Left lung (tissue), 10 donors: Measurements from ENCODE around the gene PAFAH1B1. TPM values are rescaled to one million over a fixed set of nuclear protein-coding genes. Genes with fewer than 3 reads are reported as not detected.

Source experiments
- ATAC-seq: fragments of 200-7000 bp; cut with Tn5 transposase; one replicate; pipeline ENCODE4 v1.9.1; 2020; ENCODE audit warnings: moderate library complexity
- DNase-seq, 4 donors: peaks; one replicate each; pipeline ENCODE4 v3.0.0-alpha.2; 2013 to 2020
- H3K27ac ChIP-seq, 2 donors: fragments of 200-600 bp; sonication (generic) in 1 of 2; one replicate each; pipeline versions ENCODE4 v1.5.0 to v1.8.0; 2020 to 2021
- H3K27me3 ChIP-seq, 2 donors: fragments of 200-600 bp; sonication (generic) in 1 of 2; one replicate each; pipeline versions ENCODE4 v1.5.0 to v1.8.0; 2020 to 2021
- H3K36me3 ChIP-seq, 2 donors: fragments of 200-600 bp; sonication (generic) in 1 of 2; one replicate each; pipeline versions ENCODE4 v1.5.0 to v1.8.0; 2020 to 2021
- H3K4me1 ChIP-seq, 2 donors: fragments of 200-600 bp; one replicate each; pipeline ENCODE4 v1.8.0; 2021
- H3K4me3 ChIP-seq, 2 donors: fragments of 200-600 bp; sonication (generic) in 1 of 2; one replicate each; pipeline versions ENCODE4 v1.5.0 to v1.8.0; 2020 to 2021; ENCODE audit warnings: mild to moderate bottlenecking in 1 of 2
- H3K9me3 ChIP-seq, 2 donors: fragments of 200-600 bp; sonication (generic) in 1 of 2; one replicate each; pipeline versions ENCODE4 v1.5.0 to v1.8.0; 2020 to 2021
- CTCF ChIP-seq, 2 donors: fragments of 200-600 bp; sonication (generic) in 1 of 2; IDR thresholded peaks; one replicate each; pipeline versions ENCODE4 v1.5.0 to v1.8.0; 2021; ENCODE audit warnings: antibody characterized with exemption in 2 of 2
- intact Hi-C, 2 donors: fragments of 100-400 bp; cut with DNase I; formaldehyde crosslinking; loops; one replicate each; pipeline versions ENCODE4 v1.11.2 to v1.14.2; 2022
- polyA plus RNA-seq, 6 donors: library from polyadenylated mRNA; unstranded; fragments of 120-200 nt; gene quantifications; one replicate each; pipeline ENCODE4 v1.2.1, GENCODE V29; 2013; ENCODE audit not compliant: insufficient read length in 6 of 6
- total RNA-seq, 2 donors: library from RNA; stranded (reverse); fragmentation: NEBNext Ultra II Directional; extraction: Animal tissue kit (Norgen Biotek cat#: 25700); gene quantifications; one replicate each; pipeline ENCODE4 v1.2.1, GENCODE V29; 2021
- donor health status: DM: no; HTN: yes; CAD: no.
- donor health status: DM: no; HTN: no; CAD: no.

PAFAH1B1 gene
- total and polyA plus RNA-seq, 8 donors = 135 to 188 (median 151) TPM

- Histone ChIP-seq H3K4me3 (no peak overlapping the region), H3K27ac (no peak overlapping the region), H3K4me1 (no peaks in the 10 kb centered on the region), H3K27me3 (no peaks in the 10 kb centered on the region), H3K9me3 (no peaks in the 10 kb centered on the region), H3K36me3 (peaks cover 0 to 83% of the 10 kb centered on the region in 2 donors)
- intact Hi-C loops = no loop called here
- no peak for TF ChIP-seq CTCF (IDR thresholded peaks at IDR 0.05)
- DNase-seq = peak in 2 of 4 donors; percentile 29 to 76
- no peak for ATAC-seq
Observed at GRCh38 chr17:2701161-2701995, 107.9 kb downstream of the PAFAH1B1 start.

GRCh38 chr17:2701996-2702741, 108.7 kb downstream of the PAFAH1B1 start:
- peak in 2 of 4 donors; percentile 28 to 61 for DNase-seq
- H3K9me3 ChIP-seq = no peaks in the 10 kb centered on the region
- H3K4me3 ChIP-seq = no peak overlapping the region
- no peaks in the 10 kb centered on the region for H3K27me3 ChIP-seq
- H3K27ac ChIP-seq = no peak overlapping the region
- peaks cover 0 to 76% of the 10 kb centered on the region in 2 donors for H3K36me3 ChIP-seq
- no peak for ATAC-seq
- TF ChIP-seq CTCF (IDR thresholded peaks at IDR 0.05) = no peak
- intact Hi-C loops = no loop called here
- peaks cover 0 to under 1% of the 10 kb centered on the region in 2 donors for H3K4me1 ChIP-seq

- intact Hi-C loops = no loop called here
- TF ChIP-seq CTCF (IDR thresholded peaks at IDR 0.05) = no peak
- peak in 2 of 4 donors; percentile 26 to 60 for DNase-seq
Observed at GRCh38 chr17:2703181-2703580, 109.7 kb downstream of the PAFAH1B1 start.

GRCh38 chr17:2703606-2704005, 110.2 kb downstream of the PAFAH1B1 start:
- Histone ChIP-seq H3K27me3 (no peaks in the 10 kb centered on the region), H3K4me1 (peaks cover 9 to 15% of the 10 kb centered on the region in 2 donors), H3K4me3 (no peak overlapping the region), H3K9me3 (no peaks in the 10 kb centered on the region), H3K27ac (no peak overlapping the region), H3K36me3 (peaks cover 0 to 61% of the 10 kb centered on the region in 2 donors)
- no peak for TF ChIP-seq CTCF (IDR thresholded peaks at IDR 0.05)
- intact Hi-C loops = no loop called here
- ATAC-seq = no peak
- DNase-seq = peak in 2 of 4 donors; percentile 17 to 51

More at GRCh38 chr17:2703181-2703580, 109.7 kb downstream of the PAFAH1B1 start:
- Histone ChIP-seq H3K27ac (no peak overlapping the region), H3K36me3 (peaks cover 0 to 65% of the 10 kb centered on the region in 2 donors), H3K4me3 (no peak overlapping the region), H3K4me1 (peaks cover 5 to 11% of the 10 kb centered on the region in 2 donors), H3K27me3 (no peaks in the 10 kb centered on the region), H3K9me3 (no peaks in the 10 kb centered on the region)
- no peak for ATAC-seq
